ENCODE measurements around the gene HOXC10. TPM values are rescaled to one million over a fixed set of nuclear protein-coding genes. Genes with fewer than 3 reads are reported as not detected.

Gene HOXC10
- total RNA-seq, 1 donor from 2014 or later, result 1.8 TPM

DNA sequence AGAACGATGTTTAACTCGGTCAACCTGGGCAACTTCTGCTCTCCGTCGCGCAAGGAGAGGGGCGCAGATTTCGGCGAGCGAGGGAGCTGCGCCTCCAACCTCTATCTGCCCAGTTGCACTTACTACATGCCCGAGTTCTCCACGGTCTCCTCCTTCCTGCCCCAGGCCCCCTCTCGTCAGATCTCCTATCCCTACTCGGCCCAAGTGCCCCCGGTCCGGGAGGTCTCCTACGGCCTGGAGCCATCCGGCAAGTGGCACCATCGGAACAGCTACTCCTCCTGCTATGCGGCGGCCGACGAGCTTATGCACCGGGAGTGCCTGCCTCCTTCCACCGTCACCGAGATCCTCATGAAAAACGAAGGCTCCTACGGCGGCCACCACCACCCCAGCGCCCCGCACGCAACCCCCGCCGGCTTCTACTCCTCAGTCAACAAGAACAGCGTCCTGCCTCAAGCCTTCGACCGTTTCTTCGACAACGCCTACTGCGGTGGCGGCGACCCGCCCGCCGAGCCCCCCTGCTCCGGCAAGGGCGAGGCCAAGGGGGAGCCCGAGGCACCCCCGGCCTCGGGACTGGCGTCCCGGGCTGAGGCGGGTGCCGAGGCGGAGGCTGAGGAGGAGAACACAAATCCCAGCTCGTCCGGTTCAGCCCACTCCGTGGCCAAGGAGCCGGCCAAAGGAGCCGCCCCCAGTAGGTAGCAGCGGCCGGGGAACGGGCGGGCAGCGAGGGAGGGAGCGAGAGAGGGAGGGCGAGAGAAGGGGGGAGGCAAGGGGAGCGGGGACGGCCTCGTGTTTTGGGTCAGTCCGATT lies 11.5 kb upstream of the HOXC10 start:
- Mint-ChIP-seq H3K27ac (ENCODE audit: unreplicated experiment) (no peak overlapping the region), H3K4me3 (peak overlapping the region; percentile 34), H3K4me1 (no peaks in the 10 kb centered on the region), H3K27me3 (ENCODE audit: low read depth) (peaks cover 98% of the 10 kb centered on the region), H3K9me3 (no peaks in the 10 kb centered on the region), H3K36me3 (ENCODE audit: low read depth) (peaks cover 7% of the 10 kb centered on the region)
- no peak for DNase-seq (ENCODE audit: low read depth, low spot score)
- TF ChIP-seq, protein P1, sequence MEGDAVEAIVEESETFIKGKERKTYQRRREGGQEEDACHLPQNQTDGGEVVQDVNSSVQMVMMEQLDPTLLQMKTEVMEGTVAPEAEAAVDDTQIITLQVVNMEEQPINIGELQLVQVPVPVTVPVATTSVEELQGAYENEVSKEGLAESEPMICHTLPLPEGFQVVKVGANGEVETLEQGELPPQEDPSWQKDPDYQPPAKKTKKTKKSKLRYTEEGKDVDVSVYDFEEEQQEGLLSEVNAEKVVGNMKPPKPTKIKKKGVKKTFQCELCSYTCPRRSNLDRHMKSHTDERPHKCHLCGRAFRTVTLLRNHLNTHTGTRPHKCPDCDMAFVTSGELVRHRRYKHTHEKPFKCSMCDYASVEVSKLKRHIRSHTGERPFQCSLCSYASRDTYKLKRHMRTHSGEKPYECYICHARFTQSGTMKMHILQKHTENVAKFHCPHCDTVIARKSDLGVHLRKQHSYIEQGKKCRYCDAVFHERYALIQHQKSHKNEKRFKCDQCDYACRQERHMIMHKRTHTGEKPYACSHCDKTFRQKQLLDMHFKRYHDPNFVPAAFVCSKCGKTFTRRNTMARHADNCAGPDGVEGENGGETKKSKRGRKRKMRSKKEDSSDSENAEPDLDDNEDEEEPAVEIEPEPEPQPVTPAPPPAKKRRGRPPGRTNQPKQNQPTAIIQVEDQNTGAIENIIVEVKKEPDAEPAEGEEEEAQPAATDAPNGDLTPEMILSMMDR (conservative IDR thresholded peaks at IDR 0.05), result no peak

DNA sequence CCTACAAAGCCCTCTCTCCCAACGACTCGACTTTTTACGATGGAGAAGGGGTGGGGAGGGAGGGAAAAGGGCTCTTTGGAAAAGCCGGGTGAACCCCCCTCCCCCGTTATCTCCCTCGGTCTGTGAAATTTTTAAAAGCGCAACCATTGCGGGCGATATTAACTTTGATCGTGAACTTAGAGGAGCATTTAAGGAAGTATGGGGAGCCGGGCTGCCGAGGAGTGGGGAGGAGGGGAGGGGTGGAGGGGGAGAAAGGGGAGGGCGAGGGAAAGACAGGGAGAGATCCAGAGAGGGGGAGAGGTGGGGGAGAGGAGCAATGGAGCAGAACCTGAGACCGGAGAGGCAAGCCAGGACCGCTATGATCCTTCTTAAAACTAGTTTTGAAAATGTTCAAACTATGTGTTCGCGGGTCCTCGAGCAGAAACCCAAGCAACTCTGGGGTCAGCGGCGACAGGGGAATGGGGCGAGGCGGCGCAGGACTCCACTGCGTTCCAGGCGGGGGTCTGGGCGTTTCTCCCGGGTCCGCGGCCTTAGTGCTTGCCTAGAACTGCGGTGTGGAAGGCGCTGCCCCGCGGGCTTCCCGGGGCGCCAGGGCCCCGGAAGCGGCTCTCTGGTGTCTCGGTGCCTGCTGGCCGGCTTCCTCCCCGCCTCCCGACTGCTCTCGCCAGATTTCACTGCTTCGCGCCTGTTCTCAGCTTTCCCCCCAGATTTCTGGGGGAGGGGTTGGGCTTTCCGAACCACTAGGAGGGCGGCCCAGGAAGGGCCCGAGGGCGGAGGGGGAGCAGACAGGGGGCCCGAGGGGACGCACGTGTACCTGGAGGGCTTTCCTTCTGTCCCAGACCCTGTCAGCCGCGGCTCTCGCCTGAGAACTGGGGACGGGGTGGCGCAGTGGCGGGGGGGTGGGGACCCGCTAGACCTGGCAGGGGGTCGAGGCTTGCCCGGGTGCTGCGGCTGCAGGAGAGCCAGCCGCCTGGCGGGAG lies 10.6 kb upstream of the HOXC10 start, which contains the start of gene HOTAIR:
TSS of gene HOTAIR (minus strand) at position 871 of the 980 bp plus-strand sequence.
- H3K4me1 Mint-ChIP-seq, result no peaks in the 10 kb centered on the region
- no peak within 1 kb of the TSS for H3K4me3 Mint-ChIP-seq
- no peak for DNase-seq (ENCODE audit: low read depth, low spot score)
- H3K9me3 Mint-ChIP-seq, result no peaks in the 10 kb centered on the region
- H3K27me3 Mint-ChIP-seq (ENCODE audit: low read depth), result peaks cover 98% of the 10 kb centered on the region
- H3K27ac Mint-ChIP-seq (ENCODE audit: unreplicated experiment), result no peak within 1 kb of the TSS
- peaks cover 7% of the 10 kb centered on the region for H3K36me3 Mint-ChIP-seq (ENCODE audit: low read depth)
- TF ChIP-seq, protein P1 (conservative IDR thresholded peaks at IDR 0.05), result no peak

DNA sequence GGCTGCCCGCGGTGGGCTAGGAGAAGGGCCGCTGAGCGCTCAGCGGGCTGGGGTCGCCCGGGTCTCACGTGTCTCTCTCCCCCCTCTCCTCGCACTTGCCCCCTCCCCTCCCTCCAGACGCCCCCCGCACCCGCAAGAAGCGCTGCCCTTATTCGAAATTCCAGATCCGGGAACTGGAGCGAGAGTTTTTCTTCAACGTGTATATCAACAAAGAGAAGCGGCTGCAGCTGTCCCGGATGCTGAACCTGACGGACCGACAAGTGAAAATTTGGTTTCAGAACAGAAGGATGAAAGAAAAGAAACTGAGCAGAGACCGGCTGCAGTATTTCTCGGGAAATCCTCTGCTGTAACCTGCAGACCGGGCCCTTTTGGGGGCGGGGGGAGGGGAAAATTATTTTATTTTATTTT lies 9.9 kb upstream of the HOXC10 start:
- Mint-ChIP-seq H3K9me3 (no peaks in the 10 kb centered on the region), H3K27ac (ENCODE audit: unreplicated experiment) (no peak overlapping the region), H3K27me3 (ENCODE audit: low read depth) (peaks cover 98% of the 10 kb centered on the region), H3K4me1 (no peaks in the 10 kb centered on the region), H3K4me3 (no peak overlapping the region), H3K36me3 (ENCODE audit: low read depth) (peaks cover 7% of the 10 kb centered on the region)
- TF ChIP-seq, protein P1 (conservative IDR thresholded peaks at IDR 0.05), result no peak
- no peak for DNase-seq (ENCODE audit: low read depth, low spot score)

DNA sequence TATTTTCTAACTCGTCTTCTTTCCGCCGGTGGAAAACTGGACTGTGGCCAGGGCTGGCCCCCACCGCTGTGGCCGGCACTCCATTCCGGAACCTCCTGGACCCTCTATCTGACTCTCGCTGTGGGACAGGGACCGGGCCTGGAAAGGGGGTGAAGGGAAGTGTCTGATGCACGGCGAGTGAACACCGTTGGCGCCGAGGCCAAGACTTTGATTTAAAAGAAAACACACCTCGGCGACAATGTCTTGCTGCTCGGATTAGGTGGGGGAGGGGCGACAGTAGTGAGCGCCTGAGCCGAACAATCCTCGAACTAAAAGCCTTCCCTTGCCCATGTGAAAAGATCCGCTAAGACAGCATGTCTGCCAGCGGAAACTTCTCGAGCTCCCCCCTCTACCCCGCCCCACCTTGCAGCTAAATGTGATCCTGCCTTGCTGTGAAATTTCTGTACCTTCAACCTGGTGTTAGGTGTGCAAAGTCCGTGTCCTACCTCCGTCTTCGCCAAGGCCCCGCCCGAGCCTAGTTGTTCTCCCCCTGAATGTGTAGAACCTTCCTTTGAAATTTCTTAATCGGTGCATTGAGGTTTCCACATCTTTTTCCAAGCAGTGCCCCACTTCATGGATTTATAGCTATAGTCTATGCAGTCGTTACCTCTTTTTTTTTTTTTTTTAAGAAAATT lies 9.3 kb upstream of the HOXC10 start:
- TF ChIP-seq, protein P1 (conservative IDR thresholded peaks at IDR 0.05), result no peak
- Mint-ChIP-seq H3K27me3 (ENCODE audit: low read depth) (peaks cover 98% of the 10 kb centered on the region), H3K27ac (ENCODE audit: unreplicated experiment) (no peak overlapping the region), H3K4me3 (no peak overlapping the region), H3K36me3 (ENCODE audit: low read depth) (peaks cover 7% of the 10 kb centered on the region), H3K4me1 (no peaks in the 10 kb centered on the region), H3K9me3 (no peaks in the 10 kb centered on the region)
- DNase-seq (ENCODE audit: low read depth, low spot score), result no peak

DNA sequence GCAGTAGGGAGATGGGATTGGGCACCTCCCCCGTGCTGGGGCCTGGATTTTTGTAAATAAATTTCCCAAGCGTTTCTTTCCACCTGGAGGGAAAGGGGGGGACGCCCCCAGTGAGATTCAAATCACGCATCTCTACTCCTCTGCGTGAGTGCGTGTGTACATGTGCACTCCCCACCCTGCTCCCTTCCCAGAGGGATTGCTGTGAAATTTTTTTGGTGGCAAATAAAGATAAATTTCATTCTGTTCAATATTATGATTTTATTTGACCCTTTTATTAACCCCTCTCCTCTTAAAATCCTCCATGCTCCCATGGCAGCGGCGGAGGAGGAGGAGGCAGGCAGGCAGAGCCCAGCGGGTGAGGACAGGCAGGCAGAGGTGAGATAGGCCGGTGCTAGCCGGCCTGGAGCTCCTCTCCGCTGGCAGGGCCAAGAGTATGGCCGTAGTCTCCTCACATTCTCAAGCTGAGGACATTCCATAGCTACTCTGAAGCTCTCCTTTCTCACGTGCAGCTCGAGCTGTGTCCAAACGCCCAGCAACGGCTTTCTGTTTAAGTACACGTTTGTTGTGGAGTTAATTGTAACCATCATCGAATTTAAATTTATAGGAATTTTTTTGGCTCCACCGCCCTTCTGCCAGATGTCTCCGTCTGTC lies 8.6 kb upstream of the HOXC10 start:
- peaks cover 7% of the 10 kb centered on the region for H3K36me3 Mint-ChIP-seq (ENCODE audit: low read depth)
- H3K4me3 Mint-ChIP-seq, result no peak overlapping the region
- H3K9me3 Mint-ChIP-seq, result no peaks in the 10 kb centered on the region
- DNase-seq (ENCODE audit: low read depth, low spot score), result no peak
- TF ChIP-seq, protein P1 (conservative IDR thresholded peaks at IDR 0.05), result no peak
- no peak overlapping the region for H3K27ac Mint-ChIP-seq (ENCODE audit: unreplicated experiment)
- no peaks in the 10 kb centered on the region for H3K4me1 Mint-ChIP-seq
- peaks cover 98% of the 10 kb centered on the region for H3K27me3 Mint-ChIP-seq (ENCODE audit: low read depth)

All from neural crest cell (in vitro differentiated cells).